Activated CD4-positive, alpha-beta T cell treated with anti-CD3 and anti-CD28 coated beads for 36 hours (primary cell): ENCODE results near the gene BAZ1B. TPM values are rescaled to one million over a fixed set of nuclear protein-coding genes. Genes with fewer than 3 reads are reported as not detected.
A peak's percentile ranks its signal among the peaks of the same experiment; 100 is the strongest.

ENCODE experiments used
- ATAC-seq: fragments of 200-7000 bp; cut with Tn5 transposase; one replicate; pipeline ENCODE4 v1.10.0; 2021; ENCODE audit warnings: mild to moderate bottlenecking, moderate library complexity
- CTCF ChIA-PET: fragments of 350-600 bp; sonication (Branson Sonifier 250); formaldehyde crosslinking; loops from one replicate; lab custom pipeline; 2021; ENCODE audit warnings: antibody characterized with exemption; lab: Charles Lee
- POLR2A ChIA-PET: fragments of 350-600 bp; sonication (Branson Sonifier 250); formaldehyde crosslinking; loops from one replicate; lab custom pipeline; 2021; ENCODE audit warnings: antibody characterized with exemption, inconsistent platforms; lab: Charles Lee
- DNase-seq: peaks from one replicate; pipeline ENCODE4 v3.0.0-alpha.2; 2020
- H3K27ac Mint-ChIP-seq: one replicate; pipeline ENCODE4 v1.8.0; 2021; ENCODE audit warnings: mixed read lengths
- H3K27me3 Mint-ChIP-seq: one replicate; pipeline ENCODE4 v1.8.0; 2021; ENCODE audit warnings: mixed read lengths
- H3K36me3 Mint-ChIP-seq: one replicate; pipeline ENCODE4 v1.8.0; 2021; ENCODE audit warnings: low read depth, mixed read lengths
- H3K4me1 Mint-ChIP-seq: one replicate; pipeline ENCODE4 v1.8.0; 2021; ENCODE audit warnings: mixed read lengths
- H3K4me3 Mint-ChIP-seq: one replicate; pipeline ENCODE4 v1.8.0; 2021; ENCODE audit warnings: mild to moderate bottlenecking, moderate library complexity, mixed read lengths
- H3K9me3 Mint-ChIP-seq: one replicate; pipeline ENCODE4 v1.8.0; 2021; ENCODE audit warnings: low read depth, mixed read lengths
- intact Hi-C, 2 experiments: fragments of 100-400 bp; cut with DNase I in 1 of 2; cut with micrococcal nuclease in 1 of 2; formaldehyde crosslinking; loops; one replicate each; pipeline versions ENCODE4 v1.14.2 to v1.15.1; 2022 to 2024; cut with DNase I, micrococcal nuclease
- total RNA-seq, 2 experiments: library from RNA; stranded (reverse); gene quantifications; one replicate each; pipeline ENCODE4 v1.2.3, GENCODE V29; 2021

Gene BAZ1B
- total RNA-seq, 2 experiments from 2014 or later = 90.2 to 98.6 TPM

DNA sequence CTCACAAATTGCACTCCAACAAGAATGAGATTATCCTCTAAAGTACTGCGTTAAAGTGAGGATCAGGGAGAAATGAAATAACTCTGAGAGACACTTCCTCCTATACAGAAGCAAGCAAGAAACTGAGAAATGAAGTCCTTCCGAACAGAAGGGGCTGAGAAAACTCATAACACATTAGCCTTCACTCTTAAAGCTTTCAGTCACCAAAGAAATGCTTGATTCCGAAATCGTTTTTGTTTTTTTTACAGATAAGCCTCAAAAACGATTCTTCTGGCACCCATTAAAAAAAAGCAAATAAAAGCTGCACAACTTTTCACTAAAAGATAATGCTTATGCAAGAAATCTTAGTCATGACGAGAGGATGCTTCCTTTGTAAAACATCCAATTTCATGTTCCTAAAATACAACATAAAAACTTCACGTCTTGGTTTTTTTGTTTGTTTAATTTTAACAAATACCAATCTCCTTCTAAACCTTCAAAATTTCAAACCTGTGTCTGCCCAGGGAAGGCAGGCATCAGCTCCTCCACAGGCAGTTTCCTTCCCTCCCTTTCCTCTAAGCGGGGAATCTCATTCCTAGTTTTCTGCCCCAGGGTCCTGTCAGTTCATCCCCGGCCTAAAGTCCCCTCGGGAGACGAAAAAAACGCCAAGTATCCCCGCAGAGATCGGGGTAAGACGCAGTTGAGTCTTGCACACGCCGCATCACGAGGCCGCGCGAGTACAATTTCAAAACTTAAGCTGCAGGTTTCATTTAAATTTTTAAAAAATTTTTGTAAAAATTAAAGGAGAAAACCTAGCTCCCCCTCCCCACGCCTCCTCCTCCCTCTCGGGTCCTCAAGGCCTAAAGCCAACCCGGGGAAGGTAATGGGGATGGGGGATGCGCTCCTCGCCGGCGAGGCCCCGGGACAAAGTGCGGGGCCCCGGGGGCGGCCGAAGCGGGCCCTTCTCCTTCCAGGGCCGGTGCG lies 1.1 kb downstream of the BAZ1B start:
- CTCF ChIA-PET = interaction anchor here (0.7 to 1.1 kb wide), 2 partner anchors 13 to 204 kb away, joined by 3 read pairs; no protein-coding TSS in a partner anchor
- intact Hi-C loops = loop anchor here (5.0 to 10.0 kb wide), 3 partner anchors 321 to 1136 kb away; partner anchors contain the start of genes GTF2I (in 1 of the 2) and METTL27 (in 1 of the 2)
- H3K4me3 Mint-ChIP-seq = peak overlapping the region; percentile 99
- no peaks in the 10 kb centered on the region for H3K27me3 Mint-ChIP-seq
- DNase-seq (peak; percentile 39), ATAC-seq (no peak)
- POLR2A ChIA-PET = interaction anchor here (0.6 to 2.5 kb wide), 2 partner anchors 36 to 1137 kb away, joined by 4 to 16 read pairs; partner anchors contain the start of gene BCL7B
- H3K4me1 Mint-ChIP-seq = peaks cover 50% of the 10 kb centered on the region
- H3K9me3 Mint-ChIP-seq = no peaks in the 10 kb centered on the region
- peak overlapping the region; percentile 98 for H3K27ac Mint-ChIP-seq
- peaks cover 38% of the 10 kb centered on the region for H3K36me3 Mint-ChIP-seq

- Mint-ChIP-seq H3K9me3 (no peaks in the 10 kb centered on the region), H3K27me3 (no peaks in the 10 kb centered on the region), H3K4me1 (peaks cover 46% of the 10 kb centered on the region), H3K4me3 (peak overlapping the region; percentile 99), H3K36me3 (peaks cover 43% of the 10 kb centered on the region), H3K27ac (peak overlapping the region; percentile 98)
- ChIA-PET POLR2A (interaction anchor here (0.7 kb wide), 1 partner anchor 641 kb away, joined by 4 read pairs; no protein-coding TSS in a partner anchor), CTCF (interaction anchor here (0.6 to 0.7 kb wide), 3 partner anchors 15 to 205 kb away, joined by 3 to 4 read pairs (median 3); no protein-coding TSS in a partner anchor)
- ATAC-seq = no peak
- intact Hi-C loops = loop anchor here (5.0 to 10.0 kb wide), 3 partner anchors 322 to 1137 kb away; partner anchors contain the start of genes GTF2I (in 1 of the 2) and METTL27 (in 1 of the 2)
- peak; percentile 61 for DNase-seq
Observed at GRCh38 chr7:73519867-73520672, 2.0 kb downstream of the BAZ1B start.

DNA sequence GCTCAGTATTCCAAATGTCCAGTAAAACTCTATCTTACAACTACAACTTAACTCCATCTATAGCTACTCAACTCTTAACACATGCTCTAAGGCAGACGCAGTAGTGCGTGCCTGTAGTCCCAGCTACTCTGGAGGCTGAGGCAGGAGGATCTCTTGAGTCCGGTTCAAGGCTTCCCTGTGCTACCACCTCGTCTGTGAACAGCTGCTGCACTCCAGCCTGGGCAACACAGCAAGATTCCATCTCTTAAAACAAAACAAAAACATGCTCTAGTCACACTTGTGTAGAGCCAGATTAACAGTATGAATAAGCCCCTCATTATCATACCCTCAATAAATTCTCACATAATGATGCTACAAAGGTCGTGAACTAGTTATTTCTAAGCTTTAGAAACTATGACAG lies 3.6 kb downstream of the BAZ1B start:
- H3K36me3 Mint-ChIP-seq = peaks cover 55% of the 10 kb centered on the region
- no peaks in the 10 kb centered on the region for H3K9me3 Mint-ChIP-seq
- CTCF ChIA-PET = interaction anchor here (0.6 to 2.0 kb wide), 5 partner anchors 10 to 207 kb away, joined by 3 to 5 read pairs (median 4); no protein-coding TSS in a partner anchor
- POLR2A ChIA-PET = interaction anchor here (0.6 to 0.7 kb wide), 2 partner anchors 38 to 65 kb away, joined by 3 read pairs; no protein-coding TSS in a partner anchor
- H3K4me3 Mint-ChIP-seq = peak overlapping the region; percentile 99
- ATAC-seq = no peak
- DNase-seq = no peak
- peaks cover 47% of the 10 kb centered on the region for H3K4me1 Mint-ChIP-seq
- intact Hi-C loops = no loop called here
- no peaks in the 10 kb centered on the region for H3K27me3 Mint-ChIP-seq
- H3K27ac Mint-ChIP-seq = peak overlapping the region; percentile 9

GRCh38 chr7:73517241-73517995 lies 4.7 kb downstream of the BAZ1B start:
- Mint-ChIP-seq H3K27me3 (no peaks in the 10 kb centered on the region), H3K36me3 (peaks cover 58% of the 10 kb centered on the region), H3K9me3 (no peaks in the 10 kb centered on the region), H3K27ac (peak overlapping the region; percentile 31), H3K4me1 (peaks cover 50% of the 10 kb centered on the region), H3K4me3 (no peak overlapping the region)
- intact Hi-C loops = no loop called here
- ChIA-PET POLR2A (no interaction called here), CTCF (interaction anchor here (2.0 kb wide), 1 partner anchor 208 kb away, joined by 5 read pairs; no protein-coding TSS in a partner anchor)
- DNase-seq (no peak), ATAC-seq (no peak)

DNA sequence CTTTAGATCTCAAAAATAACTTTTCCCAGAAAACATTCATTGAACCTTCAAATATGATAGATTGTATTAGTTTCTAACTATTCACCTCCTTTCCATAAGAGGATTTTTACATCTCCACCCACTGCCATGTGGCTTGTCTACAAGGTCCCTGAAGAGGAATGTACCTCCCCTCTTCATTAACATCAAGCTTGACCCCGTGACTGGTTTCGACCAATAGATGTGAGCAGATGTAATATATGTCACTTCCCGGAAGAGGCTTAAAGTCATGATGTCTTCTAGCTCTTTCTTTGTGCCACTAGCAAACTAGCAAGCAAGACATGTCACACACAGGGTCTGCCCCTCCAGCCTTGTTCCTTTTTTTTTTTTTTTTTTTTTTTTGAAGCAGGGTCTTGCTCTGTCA lies 6.9 kb downstream of the BAZ1B start:
- peak; percentile 62 for ATAC-seq
- Mint-ChIP-seq H3K27ac (peak overlapping the region; percentile 29), H3K27me3 (no peaks in the 10 kb centered on the region), H3K36me3 (peaks cover 62% of the 10 kb centered on the region), H3K4me1 (peaks cover 51% of the 10 kb centered on the region), H3K4me3 (no peak overlapping the region), H3K9me3 (no peaks in the 10 kb centered on the region)
- CTCF ChIA-PET = no interaction called here
- POLR2A ChIA-PET = interaction anchor here (0.6 to 1.1 kb wide), 2 partner anchors 9 to 11 kb away, joined by 5 to 6 read pairs; no protein-coding TSS in a partner anchor
- no peak for DNase-seq
- intact Hi-C loops = no loop called here

DNA sequence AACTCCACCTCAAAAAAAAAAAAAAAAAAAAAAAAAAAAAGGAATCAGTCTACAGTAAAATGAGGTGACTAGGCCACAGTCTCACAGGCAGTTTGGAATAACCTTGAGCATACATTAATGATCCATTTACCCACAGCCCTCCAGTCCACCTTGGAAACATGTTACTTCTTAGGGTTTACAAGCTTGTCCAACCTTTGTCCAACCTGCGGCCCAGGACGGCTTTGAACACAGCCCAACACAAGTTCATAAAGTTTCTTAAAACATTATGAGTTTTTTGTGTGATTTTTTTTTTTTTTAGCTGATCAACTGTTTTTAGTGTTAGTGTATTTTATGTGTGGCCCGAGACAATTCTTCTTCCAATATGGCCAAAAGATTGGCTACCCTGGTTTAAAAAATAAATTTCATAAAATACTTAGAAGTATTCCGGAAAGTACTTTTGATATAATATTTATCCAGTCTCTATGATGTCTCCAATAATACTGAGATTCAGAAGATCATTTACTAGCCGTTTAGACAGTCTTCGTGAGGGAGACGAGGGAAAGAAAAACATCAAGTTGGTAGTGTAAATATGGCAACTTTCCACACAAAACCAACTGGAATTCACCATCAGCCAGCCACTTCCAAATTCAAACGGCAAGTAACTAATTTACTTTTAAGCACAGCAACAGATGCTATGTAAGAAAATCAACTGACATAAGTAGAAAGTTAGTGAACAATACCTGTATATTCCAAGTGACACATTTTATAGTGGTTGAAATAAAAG lies 9.9 kb downstream of the BAZ1B start:
- Mint-ChIP-seq H3K9me3 (no peaks in the 10 kb centered on the region), H3K27ac (no peak overlapping the region), H3K36me3 (peaks cover 53% of the 10 kb centered on the region), H3K4me1 (peaks cover 25% of the 10 kb centered on the region), H3K27me3 (no peaks in the 10 kb centered on the region), H3K4me3 (no peak overlapping the region)
- no peak for ATAC-seq
- POLR2A ChIA-PET = interaction anchor here (0.7 kb wide), 1 partner anchor 10 kb away, joined by 3 read pairs; the partner anchor contains the start of gene BAZ1B
- CTCF ChIA-PET = interaction anchor here (0.7 kb wide), 1 partner anchor 35 kb away, joined by 4 read pairs; no protein-coding TSS in a partner anchor
- intact Hi-C loops = no loop called here
- no peak for DNase-seq

- peaks cover 17% of the 10 kb centered on the region for H3K4me1 Mint-ChIP-seq
- H3K36me3 Mint-ChIP-seq = peaks cover 53% of the 10 kb centered on the region
- H3K4me3 Mint-ChIP-seq = no peak overlapping the region
- ATAC-seq (no peak), DNase-seq (no peak)
- H3K9me3 Mint-ChIP-seq = no peaks in the 10 kb centered on the region
- no peak overlapping the region for H3K27ac Mint-ChIP-seq
- ChIA-PET CTCF (interaction anchor here (0.6 kb wide), 1 partner anchor 40 kb away, joined by 3 read pairs; no protein-coding TSS in a partner anchor), POLR2A (no interaction called here)
- H3K27me3 Mint-ChIP-seq = no peaks in the 10 kb centered on the region
- intact Hi-C loops = no loop called here
Observed at GRCh38 chr7:73509463-73509862, 12.6 kb downstream of the BAZ1B start.

- intact Hi-C loops = no loop called here
- ChIA-PET POLR2A (no interaction called here), CTCF (interaction anchor here (1.3 kb wide), 1 partner anchor 14 kb away, joined by 3 read pairs; no protein-coding TSS in a partner anchor)
- Mint-ChIP-seq H3K27me3 (no peaks in the 10 kb centered on the region), H3K36me3 (peaks cover 59% of the 10 kb centered on the region), H3K4me3 (no peak overlapping the region), H3K27ac (no peak overlapping the region), H3K4me1 (peaks cover 5% of the 10 kb centered on the region), H3K9me3 (no peaks in the 10 kb centered on the region)
- no peak for ATAC-seq
- no peak for DNase-seq
Observed at GRCh38 chr7:73507556-73507955, 14.5 kb downstream of the BAZ1B start.

DNA sequence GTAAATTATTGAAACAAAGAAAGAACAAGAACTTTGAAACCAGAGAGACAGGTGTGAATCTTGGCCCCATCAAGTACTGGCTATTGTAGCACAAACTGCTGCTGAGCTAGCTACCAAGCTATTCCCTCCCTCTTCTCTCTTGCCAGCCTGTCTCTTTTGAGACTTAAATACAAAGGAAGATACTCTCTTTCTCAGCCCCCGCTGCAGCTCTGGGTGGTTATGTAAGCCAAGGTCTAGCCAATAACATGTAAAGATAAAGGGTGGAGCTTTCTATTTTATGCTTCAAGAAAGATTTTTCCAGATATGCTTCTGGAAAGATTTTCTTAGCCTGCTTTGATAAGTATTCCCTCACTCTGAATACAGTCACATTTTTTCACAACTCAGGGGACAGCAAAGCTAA lies 17.2 kb downstream of the BAZ1B start:
- Mint-ChIP-seq H3K9me3 (no peaks in the 10 kb centered on the region), H3K27ac (no peak overlapping the region), H3K27me3 (no peaks in the 10 kb centered on the region), H3K4me3 (no peak overlapping the region), H3K4me1 (no peaks in the 10 kb centered on the region), H3K36me3 (peaks cover 53% of the 10 kb centered on the region)
- intact Hi-C loops = no loop called here
- ATAC-seq (no peak), DNase-seq (no peak)
- CTCF ChIA-PET = interaction anchor here (0.6 to 1.5 kb wide), 4 partner anchors 14 to 54 kb away, joined by 3 to 5 read pairs (median 4); no protein-coding TSS in a partner anchor
- POLR2A ChIA-PET = interaction anchor here (0.6 to 0.8 kb wide), 2 partner anchors 45 to 243 kb away, joined by 3 to 5 read pairs; no protein-coding TSS in a partner anchor
